T-cell (primary cell): ENCODE measurements around the gene ARSA. TPM values are rescaled to one million over a fixed set of nuclear protein-coding genes. Genes with fewer than 3 reads are reported as not detected.

ENCODE experiments used
- ATAC-seq, 4 experiments: fragments of 200-7000 bp in 3 of 4; fragments of 150-1000 bp in 1 of 4; cut with Tn5 transposase; replicated peaks in 1 of 4; 1 replicate in 3 of 4; 2 replicates in 1 of 4; pipeline ENCODE4 v1.10.0; 2021; ENCODE audit warnings: moderate library complexity in 3 of 4, mild to moderate bottlenecking in 2 of 4, moderate number of reproducible peaks in 1 of 4
- CTCF ChIA-PET, 2 donors: fragments of 300-600 bp; sonication (Branson Sonifier 250); formaldehyde crosslinking; loops; one replicate each; lab custom pipeline; 2022; ENCODE audit warnings: antibody characterized with exemption in 2 of 2; lab: Charles Lee
- POLR2A ChIA-PET, 2 donors: fragments of 300-600 bp; sonication (Branson Sonifier 250); formaldehyde crosslinking; loops; one replicate each; lab custom pipeline; 2022; ENCODE audit warnings: antibody characterized with exemption in 2 of 2; lab: Charles Lee
- DNase-seq, 35 experiments: peaks; one replicate each; pipeline versions ENCODE4 v3.0.0 to v3.0.0-alpha.2; 2013 to 2023
- H3K27ac ChIP-seq: one replicate; pipeline ENCODE4 v1.5.1; 2013; ENCODE audit warnings: low read length
- H3K27me3 ChIP-seq, 2 experiments: replicated peaks in 1 of 2; 1 replicate in 1 of 2; 2 replicates in 1 of 2; pipeline versions ENCODE4 v1.6.1 to v1.7.0; 2013; ENCODE audit warnings: low read length in 1 of 2, mixed read lengths in 1 of 2; ENCODE audit not compliant: control insufficient read depth in 2 of 2, insufficient read depth in 2 of 2; ENCODE audit errors: extremely low read depth in 1 of 2
- H3K36me3 ChIP-seq, 2 donors: 1 replicate in 1 of 2; 2 replicates in 1 of 2; pipeline versions ENCODE4 v1.6.1 to v1.7.0; 2013; ENCODE audit warnings: low read length in 1 of 2; ENCODE audit not compliant: control insufficient read depth in 2 of 2, insufficient read depth in 1 of 2; ENCODE audit errors: extremely low read depth in 1 of 2
- H3K4me1 ChIP-seq, 2 experiments: 1 replicate in 1 of 2; 2 replicates in 1 of 2; pipeline versions ENCODE4 v1.6.1 to v1.7.0; 2013; ENCODE audit warnings: low read length in 2 of 2, mixed read lengths in 1 of 2; ENCODE audit not compliant: insufficient read depth in 2 of 2, control insufficient read depth in 1 of 2; ENCODE audit errors: extremely low read depth in 1 of 2
- H3K4me3 ChIP-seq, 2 donors: 1 replicate in 1 of 2; 2 replicates in 1 of 2; pipeline versions ENCODE4 v1.5.1 to v1.7.0; 2013; ENCODE audit warnings: mild to moderate bottlenecking in 2 of 2, low read length in 1 of 2, moderate library complexity in 1 of 2; ENCODE audit not compliant: control insufficient read depth in 1 of 2; ENCODE audit errors: extremely low read depth in 1 of 2
- H3K9me3 ChIP-seq: 2 replicates; pipeline ENCODE4 v1.7.0; 2013
- H3K27ac Mint-ChIP-seq, 2 donors: one replicate each; pipeline ENCODE4 v1.8.0; 2020 to 2021; ENCODE audit warnings: mild to moderate bottlenecking in 2 of 2, mixed read lengths in 2 of 2
- H3K27me3 Mint-ChIP-seq, 2 donors: one replicate each; pipeline ENCODE4 v1.8.0; 2021 to 2022; ENCODE audit warnings: mixed read lengths in 2 of 2
- H3K36me3 Mint-ChIP-seq: one replicate; pipeline ENCODE4 v1.8.0; 2021; ENCODE audit warnings: mixed read lengths
- H3K4me1 Mint-ChIP-seq, 3 donors: one replicate each; pipeline ENCODE4 v1.8.0; 2020 to 2022; ENCODE audit warnings: mixed read lengths in 3 of 3, mild to moderate bottlenecking in 1 of 3
- H3K4me3 Mint-ChIP-seq, 3 donors: one replicate each; pipeline ENCODE4 v1.8.0; 2020 to 2022; ENCODE audit warnings: mild to moderate bottlenecking in 3 of 3, mixed read lengths in 3 of 3, moderate library complexity in 3 of 3
- H3K9me3 Mint-ChIP-seq, 3 donors: one replicate each; pipeline ENCODE4 v1.8.0; 2020 to 2022; ENCODE audit warnings: mixed read lengths in 3 of 3
- WGBS: methylation state at CpG from one replicate; pipeline ENCODE4 v1.1.5; 2013; ENCODE audit warnings: missing lambda C conversion rate; ENCODE audit not compliant: insufficient coverage; 5-methylcytosine and 5-hydroxymethylcytosine counted together
- total RNA-seq, 35 experiments: library from RNA in 6 of 35; stranded (reverse) in 6 of 35; fragments of 120-200 nt in 1 of 35; gene quantifications; one replicate each; pipeline versions ENCODE4 v1.2.1 to v1.2.4 and lab custom pipeline; 2013 to 2026

ARSA gene
- total RNA-seq, 5 donors from 2014 or later (not counting 1 experiment from before 2014, with no cell fraction given) = 68.3 to 105 (median 90.6) TPM

DNA sequence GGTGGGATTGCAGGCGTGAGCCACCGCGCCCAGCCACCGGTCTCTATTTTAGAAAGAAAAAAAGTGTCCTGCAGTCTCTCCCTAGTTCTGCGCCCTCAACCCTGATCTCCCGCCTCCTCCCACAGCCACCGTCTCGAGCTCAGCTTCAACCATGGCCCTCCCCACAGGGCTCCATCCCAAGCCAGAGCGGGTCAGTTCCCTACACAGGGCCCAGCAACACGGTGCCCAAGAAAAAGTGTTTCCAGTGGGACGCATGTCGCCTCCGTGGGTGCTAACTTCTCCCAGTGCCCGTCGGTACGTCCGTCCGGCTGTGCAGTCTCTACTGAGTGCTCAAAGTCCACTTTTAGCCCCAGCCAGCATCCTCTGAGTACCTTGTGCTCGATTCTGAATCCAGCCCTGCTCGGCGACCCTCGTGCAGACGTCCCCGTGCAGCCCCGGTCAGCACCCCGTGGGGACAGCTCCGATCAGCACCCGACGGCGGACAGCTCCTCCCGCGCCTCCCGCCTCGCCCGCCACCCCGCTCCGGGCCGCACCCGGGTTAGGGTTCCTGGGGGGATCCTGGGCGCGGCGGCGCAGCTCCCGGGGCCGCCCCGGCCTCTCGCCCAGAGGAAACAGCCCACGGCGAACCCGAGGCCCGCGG is 28.0 kb downstream of the ARSA start:
- Histone ChIP-seq H3K4me1 (peaks cover 0 to 8% of the 10 kb centered on the region in 2 experiments), H3K36me3 (no peaks in the 10 kb centered on the region), H3K27ac (no peak overlapping the region), H3K4me3 (peak overlapping the region in 1 of 2 donors; percentile 23), H3K27me3 (peaks cover 10 to 57% of the 10 kb centered on the region in 2 experiments), H3K9me3 (no peaks in the 10 kb centered on the region)
- ATAC-seq (peak; percentile 82 to 93 (median 86)), DNase-seq (peak; percentile 19 to 76 (median 60))
- Mint-ChIP-seq H3K4me1 (peaks cover 10 to 17% (median 10%) of the 10 kb centered on the region in 3 donors), H3K4me3 (peak overlapping the region; percentile 37 to 60 (median 56)), H3K36me3 (peaks cover 14% of the 10 kb centered on the region), H3K27ac (peak overlapping the region in 1 of 2 donors; percentile 31), H3K27me3 (peaks cover 21 to 37% of the 10 kb centered on the region in 2 donors), H3K9me3 (no peaks in the 10 kb centered on the region)
- CTCF ChIA-PET = interaction anchor here in 1 of 2 donors (0.9 kb wide), 1 partner anchor 23 kb away, joined by 3 read pairs; no protein-coding TSS in a partner anchor
- 14% methylated on average over 44 of the region's 52 CpGs for WGBS
- POLR2A ChIA-PET = no interaction called here

DNA sequence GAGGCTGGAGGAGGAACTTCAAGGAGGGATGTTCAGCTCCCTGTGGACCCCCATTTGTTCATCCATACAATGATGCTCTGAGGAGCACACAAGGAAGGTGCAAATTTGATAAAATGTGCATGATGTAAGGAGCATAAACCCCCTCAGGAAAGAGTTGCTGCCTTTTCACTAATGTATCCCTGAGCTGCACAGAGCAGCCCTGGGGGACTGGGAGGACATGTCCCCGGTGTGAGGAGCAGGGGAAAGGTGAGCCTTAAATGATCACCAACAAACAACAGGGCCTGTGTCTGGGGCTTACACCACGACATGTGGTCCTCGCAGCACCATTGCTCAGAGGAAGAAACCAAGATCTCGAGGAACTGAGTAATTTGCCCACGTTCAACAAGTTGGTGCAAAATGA is 30.9 kb downstream of the ARSA start:
- Histone ChIP-seq H3K27ac (no peak overlapping the region), H3K4me1 (peaks cover 0 to 8% of the 10 kb centered on the region in 2 experiments), H3K27me3 (peaks cover 2 to 37% of the 10 kb centered on the region in 2 experiments), H3K4me3 (no peak overlapping the region), H3K36me3 (no peaks in the 10 kb centered on the region), H3K9me3 (no peaks in the 10 kb centered on the region)
- DNase-seq = no peak
- WGBS = 95% methylated on average over 4 of the region's 5 CpGs
- ChIA-PET POLR2A (no interaction called here), CTCF (no interaction called here)
- ATAC-seq = no peak
- Mint-ChIP-seq H3K9me3 (no peaks in the 10 kb centered on the region), H3K4me1 (peaks cover 7 to 11% (median 8%) of the 10 kb centered on the region in 3 donors), H3K27ac (no peak overlapping the region), H3K27me3 (peaks cover 10 to 23% of the 10 kb centered on the region in 2 donors), H3K36me3 (peaks cover 17% of the 10 kb centered on the region), H3K4me3 (no peak overlapping the region)

DNA sequence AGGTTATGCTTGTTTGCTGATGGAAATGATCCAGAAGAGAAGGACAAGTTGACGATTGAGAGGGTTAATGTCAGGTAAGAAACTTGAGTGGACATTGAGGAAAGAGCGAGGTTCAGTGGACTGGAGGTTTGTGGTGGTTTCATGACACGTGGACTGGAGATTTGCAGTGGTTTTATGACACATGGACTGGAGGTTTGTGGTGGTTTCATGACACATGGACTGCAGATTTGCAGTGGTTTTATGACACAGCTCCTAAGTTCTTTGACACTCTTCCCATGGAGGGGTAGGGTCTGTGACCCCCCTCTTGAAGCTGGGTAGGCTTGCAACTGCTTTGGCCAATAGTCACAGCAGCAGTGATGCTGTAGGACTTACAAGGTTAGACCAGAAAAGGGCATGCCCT is 32.8 kb downstream of the ARSA start:
- peaks cover 4 to 16% of the 10 kb centered on the region in 2 donors for H3K27me3 Mint-ChIP-seq
- no peaks in the 10 kb centered on the region for H3K36me3 ChIP-seq
- H3K4me3 Mint-ChIP-seq = no peak overlapping the region
- no peak overlapping the region for H3K27ac ChIP-seq
- no peaks in the 10 kb centered on the region for H3K9me3 Mint-ChIP-seq
- 74% methylated on average over 2 of the region's 3 CpGs for WGBS
- H3K27ac Mint-ChIP-seq = no peak overlapping the region
- peaks cover 0 to 4% of the 10 kb centered on the region in 2 experiments for H3K4me1 ChIP-seq
- CTCF ChIA-PET = interaction anchor here in 1 of 2 donors (0.6 kb wide), 1 partner anchor 95 kb away, joined by 3 read pairs; no protein-coding TSS in a partner anchor
- POLR2A ChIA-PET = no interaction called here
- no peak overlapping the region for H3K4me3 ChIP-seq
- H3K4me1 Mint-ChIP-seq = peaks cover 5 to 6% (median 5%) of the 10 kb centered on the region in 3 donors
- DNase-seq = no peak
- ATAC-seq = no peak
- H3K9me3 ChIP-seq = no peaks in the 10 kb centered on the region
- peaks cover 25% of the 10 kb centered on the region for H3K36me3 Mint-ChIP-seq
- peaks cover 0 to 25% of the 10 kb centered on the region in 2 experiments for H3K27me3 ChIP-seq

DNA sequence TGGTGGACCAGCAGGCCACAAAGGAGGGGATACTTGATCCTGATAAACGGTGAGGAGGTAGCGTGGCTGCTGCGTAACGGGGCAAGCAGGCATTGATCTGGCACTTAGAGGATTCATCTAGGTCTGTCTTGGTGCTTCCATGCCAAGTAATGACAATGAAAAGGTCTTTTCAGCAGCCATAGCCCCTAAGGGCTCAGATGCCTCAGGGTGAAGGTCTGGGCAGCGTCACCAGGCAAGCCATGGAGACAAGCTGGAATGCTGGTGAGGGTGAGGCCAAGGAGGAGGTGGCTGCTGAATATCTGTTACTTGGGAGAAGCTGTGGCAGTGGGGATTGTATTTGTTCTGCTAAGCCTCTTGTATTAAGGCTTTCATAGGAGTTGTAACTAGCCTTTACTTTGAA is 40.5 kb downstream of the ARSA start:
- no peaks in the 10 kb centered on the region for H3K27me3 Mint-ChIP-seq
- Histone ChIP-seq H3K36me3 (no peaks in the 10 kb centered on the region), H3K27me3 (no peaks in the 10 kb centered on the region), H3K4me3 (no peak overlapping the region), H3K9me3 (no peaks in the 10 kb centered on the region), H3K4me1 (peaks cover 3 to 9% of the 10 kb centered on the region in 2 experiments), H3K27ac (no peak overlapping the region)
- POLR2A ChIA-PET = no interaction called here
- no peaks in the 10 kb centered on the region for H3K9me3 Mint-ChIP-seq
- H3K4me3 Mint-ChIP-seq = no peak overlapping the region
- no peak for ATAC-seq
- peaks cover 11% of the 10 kb centered on the region for H3K36me3 Mint-ChIP-seq
- DNase-seq = no peak
- no peak overlapping the region for H3K27ac Mint-ChIP-seq
- peaks cover 9 to 12% (median 12%) of the 10 kb centered on the region in 3 donors for H3K4me1 Mint-ChIP-seq
- 94% methylated on average over 5 of the region's 5 CpGs for WGBS
- CTCF ChIA-PET = interaction anchor here (0.6 to 0.9 kb wide), 2 partner anchors 17 to 62 kb away, joined by 3 read pairs; partner anchors contain the start of gene SCO2 (in 1 of the 2)

DNA sequence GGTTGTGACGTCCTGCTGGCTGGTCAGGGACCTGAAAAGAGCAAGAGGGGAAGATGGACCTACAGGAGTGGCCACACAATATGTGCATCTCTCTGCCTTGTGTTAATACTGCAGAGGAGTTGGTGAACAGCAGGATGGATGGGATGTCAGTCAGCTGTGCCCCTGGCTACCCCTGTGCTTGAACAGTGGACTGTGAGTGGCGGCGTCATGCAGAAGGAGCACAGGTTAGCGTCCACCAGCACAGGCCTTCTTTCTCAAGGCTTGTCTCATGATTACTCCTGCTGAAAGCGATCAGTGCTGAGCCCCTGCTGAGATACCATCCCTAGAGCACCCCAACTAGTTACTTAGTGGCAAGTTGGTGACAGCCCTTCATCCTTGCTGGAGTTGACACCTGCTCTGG is 41.5 kb downstream of the ARSA start:
- POLR2A ChIA-PET = no interaction called here
- Mint-ChIP-seq H3K27me3 (no peaks in the 10 kb centered on the region), H3K27ac (no peak overlapping the region), H3K9me3 (no peaks in the 10 kb centered on the region), H3K4me1 (peaks cover 12 to 17% (median 12%) of the 10 kb centered on the region in 3 donors), H3K36me3 (peaks cover 4% of the 10 kb centered on the region), H3K4me3 (no peak overlapping the region)
- CTCF ChIA-PET = no interaction called here
- 96% methylated on average over 3 of the region's 5 CpGs for WGBS
- ATAC-seq (no peak), DNase-seq (no peak)
- no peaks in the 10 kb centered on the region for H3K36me3 ChIP-seq
- no peak overlapping the region for H3K27ac ChIP-seq
- no peaks in the 10 kb centered on the region for H3K9me3 ChIP-seq
- H3K27me3 ChIP-seq = no peaks in the 10 kb centered on the region
- H3K4me3 ChIP-seq = no peak overlapping the region
- peaks cover 7 to 17% of the 10 kb centered on the region in 2 experiments for H3K4me1 ChIP-seq

DNA sequence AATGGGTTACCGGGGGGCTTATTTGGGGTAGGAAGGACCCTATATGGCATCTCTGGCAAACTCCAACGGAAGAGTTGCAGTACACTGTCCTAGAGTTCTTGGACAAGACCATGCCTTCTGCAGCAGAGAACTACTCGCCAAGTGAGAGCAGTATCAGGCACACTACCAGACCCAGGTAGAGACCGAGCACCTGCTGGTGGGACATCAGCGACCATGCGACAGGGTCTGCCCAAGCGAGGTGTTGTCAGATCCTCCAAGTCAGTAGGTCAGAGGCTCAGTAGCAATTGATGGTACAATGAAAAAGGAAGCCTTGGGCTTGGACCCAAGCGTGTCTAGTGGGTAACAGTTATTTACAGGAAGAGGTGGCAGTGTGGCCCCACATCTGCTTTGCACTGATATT is 42.2 kb downstream of the ARSA start:
- DNase-seq (no peak), ATAC-seq (no peak)
- H3K4me3 Mint-ChIP-seq = no peak overlapping the region
- 98% methylated on average over 7 of the region's 8 CpGs for WGBS
- H3K4me1 Mint-ChIP-seq = peaks cover 11 to 23% (median 15%) of the 10 kb centered on the region in 3 donors
- no peaks in the 10 kb centered on the region for H3K36me3 ChIP-seq
- no peak overlapping the region for H3K27ac Mint-ChIP-seq
- H3K9me3 ChIP-seq = no peaks in the 10 kb centered on the region
- no peaks in the 10 kb centered on the region for H3K27me3 ChIP-seq
- H3K4me3 ChIP-seq = no peak overlapping the region
- peaks cover 8 to 22% of the 10 kb centered on the region in 2 experiments for H3K4me1 ChIP-seq
- no peaks in the 10 kb centered on the region for H3K36me3 Mint-ChIP-seq
- CTCF ChIA-PET = no interaction called here
- POLR2A ChIA-PET = no interaction called here
- no peak overlapping the region for H3K27ac ChIP-seq
- no peaks in the 10 kb centered on the region for H3K9me3 Mint-ChIP-seq
- no peaks in the 10 kb centered on the region for H3K27me3 Mint-ChIP-seq
